Measurements from ENCODE around the gene GMDS. TPM values are rescaled to one million over a fixed set of nuclear protein-coding genes. Genes with fewer than 3 reads are reported as not detected.

Gene GMDS
- total and polyA plus RNA-seq, 2 donors (not counting 1 experiment from before 2014, with no cell fraction given) = 12.7 to 34.5 TPM

DNA sequence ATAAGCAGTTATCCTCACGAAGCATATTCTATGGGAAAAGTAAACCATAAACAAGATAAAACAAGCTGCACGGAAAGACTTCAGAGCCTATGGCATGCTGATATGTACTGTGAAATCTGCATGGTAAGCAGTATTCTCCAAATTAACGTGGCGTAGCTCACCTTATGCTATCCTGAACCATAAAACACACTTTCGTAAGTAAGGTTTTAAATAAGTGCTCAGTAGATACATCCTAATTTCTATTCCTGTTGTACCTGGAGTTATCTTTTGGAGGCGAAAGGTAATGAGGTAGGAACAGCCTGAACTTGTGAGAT lies 208.7 kb downstream of the GMDS start:
- Histone ChIP-seq H3K9me3 (ENCODE audit: control insufficient read depth, insufficient read depth, low read depth, low read length) (no peaks in the 10 kb centered on the region), H4K20me1 (ENCODE audit: control insufficient read depth, extremely low read depth, insufficient read depth, low read length) (no peaks in the 10 kb centered on the region), H3K4me1 (ENCODE audit: control insufficient read depth, extremely low read depth, insufficient read depth, low read length) (no peaks in the 10 kb centered on the region), H3K27ac (ENCODE audit: insufficient read depth, low read length) (no peak overlapping the region), H3K36me3 (ENCODE audit: control insufficient read depth, insufficient read depth, low read length) (no peaks in the 10 kb centered on the region), H3K9ac (ENCODE audit: insufficient read depth, low read length) (no peak overlapping the region), H3K4me2 (ENCODE audit: extremely low read depth, insufficient read depth, low read length) (no peak overlapping the region), H2AFZ (ENCODE audit: low read length) (no peak overlapping the region), H3K4me3 (replicated peaks in 1 of 4; ENCODE audit: control extremely low read depth in 1 of 4, insufficient read depth in 1 of 4, low read depth in 3 of 4, low read length in 4 of 4) (no peak overlapping the region), H3K27me3 (ENCODE audit: control insufficient read depth, insufficient read depth, low read length) (no peaks in the 10 kb centered on the region), H3K79me2 (ENCODE audit: control insufficient read depth, insufficient read depth, low read length) (no peaks in the 10 kb centered on the region)
- DNase-seq (ENCODE audit: low read depth in 2 of 2) = no peak
- no peak for TF ChIP-seq EZH2 (IDR thresholded peaks at IDR 0.05; ENCODE audit: low read length, missing control alignments)
- TF ChIP-seq, protein P1, sequence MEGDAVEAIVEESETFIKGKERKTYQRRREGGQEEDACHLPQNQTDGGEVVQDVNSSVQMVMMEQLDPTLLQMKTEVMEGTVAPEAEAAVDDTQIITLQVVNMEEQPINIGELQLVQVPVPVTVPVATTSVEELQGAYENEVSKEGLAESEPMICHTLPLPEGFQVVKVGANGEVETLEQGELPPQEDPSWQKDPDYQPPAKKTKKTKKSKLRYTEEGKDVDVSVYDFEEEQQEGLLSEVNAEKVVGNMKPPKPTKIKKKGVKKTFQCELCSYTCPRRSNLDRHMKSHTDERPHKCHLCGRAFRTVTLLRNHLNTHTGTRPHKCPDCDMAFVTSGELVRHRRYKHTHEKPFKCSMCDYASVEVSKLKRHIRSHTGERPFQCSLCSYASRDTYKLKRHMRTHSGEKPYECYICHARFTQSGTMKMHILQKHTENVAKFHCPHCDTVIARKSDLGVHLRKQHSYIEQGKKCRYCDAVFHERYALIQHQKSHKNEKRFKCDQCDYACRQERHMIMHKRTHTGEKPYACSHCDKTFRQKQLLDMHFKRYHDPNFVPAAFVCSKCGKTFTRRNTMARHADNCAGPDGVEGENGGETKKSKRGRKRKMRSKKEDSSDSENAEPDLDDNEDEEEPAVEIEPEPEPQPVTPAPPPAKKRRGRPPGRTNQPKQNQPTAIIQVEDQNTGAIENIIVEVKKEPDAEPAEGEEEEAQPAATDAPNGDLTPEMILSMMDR (conservative IDR thresholded peaks at IDR 0.05 in 1 of 2, IDR thresholded peaks at IDR 0.05 in 1 of 2; ENCODE audit: low read depth in 1 of 2, low read length in 2 of 2) = no peak

- no peaks in the 10 kb centered on the region for H3K9me3 ChIP-seq (ENCODE audit: control insufficient read depth, insufficient read depth, low read depth, low read length)
- H3K36me3 ChIP-seq (ENCODE audit: control insufficient read depth, insufficient read depth, low read length) = no peaks in the 10 kb centered on the region
- no peak overlapping the region for H3K4me3 ChIP-seq (replicated peaks in 1 of 4; ENCODE audit: control extremely low read depth in 1 of 4, insufficient read depth in 1 of 4, low read depth in 3 of 4, low read length in 4 of 4)
- no peak overlapping the region for H2AFZ ChIP-seq (ENCODE audit: low read length)
- no peak overlapping the region for H3K9ac ChIP-seq (ENCODE audit: insufficient read depth, low read length)
- no peak for DNase-seq (ENCODE audit: low read depth in 2 of 2)
- TF ChIP-seq, protein P1 (conservative IDR thresholded peaks at IDR 0.05 in 1 of 2, IDR thresholded peaks at IDR 0.05 in 1 of 2; ENCODE audit: low read depth in 1 of 2, low read length in 2 of 2) = no peak
- no peak for TF ChIP-seq EZH2 (IDR thresholded peaks at IDR 0.05; ENCODE audit: low read length, missing control alignments)
- no peak overlapping the region for H3K4me2 ChIP-seq (ENCODE audit: extremely low read depth, insufficient read depth, low read length)
- H3K27ac ChIP-seq (ENCODE audit: insufficient read depth, low read length) = no peak overlapping the region
- H3K4me1 ChIP-seq (ENCODE audit: control insufficient read depth, extremely low read depth, insufficient read depth, low read length) = no peaks in the 10 kb centered on the region
- H3K79me2 ChIP-seq (ENCODE audit: control insufficient read depth, insufficient read depth, low read length) = no peaks in the 10 kb centered on the region
- H3K27me3 ChIP-seq (ENCODE audit: control insufficient read depth, insufficient read depth, low read length) = no peaks in the 10 kb centered on the region
- no peaks in the 10 kb centered on the region for H4K20me1 ChIP-seq (ENCODE audit: control insufficient read depth, extremely low read depth, insufficient read depth, low read length)
Measured at GRCh38 chr6:2035826-2036709, 209.3 kb downstream of the GMDS start.

DNA sequence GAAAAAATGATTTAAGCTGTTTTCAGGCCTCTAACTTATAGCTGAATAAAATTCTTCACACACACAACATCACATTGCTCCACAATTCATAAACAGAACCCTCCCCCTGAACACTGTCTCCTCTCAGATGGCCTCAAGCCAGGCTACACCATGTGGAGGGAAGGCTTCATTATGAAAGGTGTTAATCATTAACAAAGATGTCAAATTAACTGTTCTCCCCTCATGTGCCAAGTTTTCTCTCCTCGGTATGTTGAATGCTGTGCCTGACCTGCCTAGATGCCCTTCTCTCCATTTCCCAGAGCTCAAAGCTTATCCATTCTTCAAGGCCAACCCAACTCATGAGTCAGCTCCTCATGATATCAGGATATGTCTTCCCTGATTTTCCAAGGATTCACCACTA lies 210.4 kb downstream of the GMDS start:
- no peak overlapping the region for H3K4me3 ChIP-seq (replicated peaks in 1 of 4; ENCODE audit: control extremely low read depth in 1 of 4, insufficient read depth in 1 of 4, low read depth in 3 of 4, low read length in 4 of 4)
- H3K4me2 ChIP-seq (ENCODE audit: extremely low read depth, insufficient read depth, low read length) = no peak overlapping the region
- no peaks in the 10 kb centered on the region for H3K36me3 ChIP-seq (ENCODE audit: control insufficient read depth, insufficient read depth, low read length)
- no peak overlapping the region for H2AFZ ChIP-seq (ENCODE audit: low read length)
- no peaks in the 10 kb centered on the region for H4K20me1 ChIP-seq (ENCODE audit: control insufficient read depth, extremely low read depth, insufficient read depth, low read length)
- DNase-seq (ENCODE audit: low read depth in 2 of 2) = no peak
- no peaks in the 10 kb centered on the region for H3K9me3 ChIP-seq (ENCODE audit: control insufficient read depth, insufficient read depth, low read depth, low read length)
- no peaks in the 10 kb centered on the region for H3K4me1 ChIP-seq (ENCODE audit: control insufficient read depth, extremely low read depth, insufficient read depth, low read length)
- no peak overlapping the region for H3K27ac ChIP-seq (ENCODE audit: insufficient read depth, low read length)
- TF ChIP-seq, protein P1 (conservative IDR thresholded peaks at IDR 0.05 in 1 of 2, IDR thresholded peaks at IDR 0.05 in 1 of 2; ENCODE audit: low read depth in 1 of 2, low read length in 2 of 2) = no peak
- TF ChIP-seq EZH2 (IDR thresholded peaks at IDR 0.05; ENCODE audit: low read length, missing control alignments) = no peak
- no peak overlapping the region for H3K9ac ChIP-seq (ENCODE audit: insufficient read depth, low read length)
- H3K79me2 ChIP-seq (ENCODE audit: control insufficient read depth, insufficient read depth, low read length) = no peaks in the 10 kb centered on the region
- no peaks in the 10 kb centered on the region for H3K27me3 ChIP-seq (ENCODE audit: control insufficient read depth, insufficient read depth, low read length)

Measured in fibroblast of lung (primary cell).